Measurements from ENCODE around the gene SPEM2.

SPEM2 gene

GRCh38 chr17:7476494-7476893, 51.1 kb downstream of the SPEM2 start:
- no peak overlapping the region for H3K4me3 ChIP-seq (ENCODE audit: severe bottlenecking)
- TF ChIP-seq CTCF (IDR thresholded peaks at IDR 0.05; ENCODE audit: poor library complexity, severe bottlenecking): no peak
- H3K36me3 ChIP-seq (ENCODE audit: low read depth): peaks cover 9% of the 10 kb centered on the region; the same call in 1 of the 2 replicates
- DNase-seq (ENCODE audit: low spot score) (no peak), ATAC-seq (ENCODE audit: low read depth) (peak; percentile 79)
- H3K4me1 ChIP-seq (ENCODE audit: insufficient read depth, poor library complexity, severe bottlenecking): peaks cover 24% of the 10 kb centered on the region
- no peaks in the 10 kb centered on the region for H3K9me3 ChIP-seq (ENCODE audit: severe bottlenecking)
- H3K27ac ChIP-seq (ENCODE audit: poor library complexity, severe bottlenecking): peak overlapping the region; percentile 95
- no peaks in the 10 kb centered on the region for H3K27me3 ChIP-seq (ENCODE audit: insufficient read depth, poor library complexity, severe bottlenecking)

GRCh38 chr17:7476951-7477350, 51.5 kb downstream of the SPEM2 start:
- peaks cover 9% of the 10 kb centered on the region; the same call in 1 of the 2 replicates for H3K36me3 ChIP-seq (ENCODE audit: low read depth)
- no peak for ATAC-seq (ENCODE audit: low read depth)
- H3K4me1 ChIP-seq (ENCODE audit: insufficient read depth, poor library complexity, severe bottlenecking): peaks cover 24% of the 10 kb centered on the region
- no peaks in the 10 kb centered on the region for H3K27me3 ChIP-seq (ENCODE audit: insufficient read depth, poor library complexity, severe bottlenecking)
- no peak for TF ChIP-seq CTCF (IDR thresholded peaks at IDR 0.05; ENCODE audit: poor library complexity, severe bottlenecking)
- DNase-seq (ENCODE audit: low spot score): no peak
- H3K4me3 ChIP-seq (ENCODE audit: severe bottlenecking): no peak overlapping the region
- H3K9me3 ChIP-seq (ENCODE audit: severe bottlenecking): no peaks in the 10 kb centered on the region
- peak overlapping the region; percentile 95 for H3K27ac ChIP-seq (ENCODE audit: poor library complexity, severe bottlenecking)

Data from RWPE2 (cell line).